ENCODE data around the gene SUMO4. TPM values are rescaled to one million over a fixed set of nuclear protein-coding genes. Genes with fewer than 3 reads are reported as not detected.

The SUMO4 gene
- total RNA-seq, 1 experiment from 2014 or later: 1.2 TPM

GRCh38 chr6:149395185-149395584, 4.9 kb upstream of the SUMO4 start:
- Mint-ChIP-seq H3K27ac (peak overlapping the region; percentile 36), H3K4me1 (peaks cover 8% of the 10 kb centered on the region; the same call in 1 of the 2 replicates), H3K4me3 (no peak overlapping the region), H3K27me3 (ENCODE audit: low read depth) (no peaks in the 10 kb centered on the region), H3K36me3 (peaks cover 17% of the 10 kb centered on the region), H3K9me3 (no peaks in the 10 kb centered on the region)
- ChIA-PET POLR2A (no interaction called here), CTCF (interaction anchor here (1.3 to 2.2 kb wide), 2 partner anchors 37 to 205 kb away, joined by 3 to 7 read pairs; no protein-coding TSS in a partner anchor)
- DNase-seq (ENCODE audit: low spot score) (no peak), ATAC-seq (no peak)
- no peak for TF ChIP-seq TEAD4 (CRISPR knock-in tag; IDR thresholded peaks at IDR 0.05)
- TF ChIP-seq PREB (CRISPR knock-in tag; IDR thresholded peaks at IDR 0.05; ENCODE audit: borderline replicate concordance): no peak
- TF ChIP-seq, protein P1, sequence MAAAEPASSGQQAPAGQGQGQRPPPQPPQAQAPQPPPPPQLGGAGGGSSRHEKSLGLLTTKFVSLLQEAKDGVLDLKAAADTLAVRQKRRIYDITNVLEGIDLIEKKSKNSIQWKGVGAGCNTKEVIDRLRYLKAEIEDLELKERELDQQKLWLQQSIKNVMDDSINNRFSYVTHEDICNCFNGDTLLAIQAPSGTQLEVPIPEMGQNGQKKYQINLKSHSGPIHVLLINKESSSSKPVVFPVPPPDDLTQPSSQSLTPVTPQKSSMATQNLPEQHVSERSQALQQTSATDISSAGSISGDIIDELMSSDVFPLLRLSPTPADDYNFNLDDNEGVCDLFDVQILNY (CRISPR knock-in tag; IDR thresholded peaks at IDR 0.05): no peak
- TF ChIP-seq ATF2 (CRISPR knock-in tag; IDR thresholded peaks at IDR 0.05; ENCODE audit: borderline replicate concordance, low read depth): no peak
- no peak for TF ChIP-seq ZNF219 (CRISPR knock-in tag; IDR thresholded peaks at IDR 0.05; ENCODE audit: borderline replicate concordance)
- no peak for TF ChIP-seq ZBTB21 (CRISPR knock-in tag; IDR thresholded peaks at IDR 0.05; ENCODE audit: borderline replicate concordance)
- no peak for TF ChIP-seq AR (CRISPR knock-in tag; IDR thresholded peaks at IDR 0.05)
- no peak for TF ChIP-seq SMAD3 (CRISPR knock-in tag; IDR thresholded peaks at IDR 0.05; ENCODE audit: borderline replicate concordance)
- TF ChIP-seq HMGXB4 (CRISPR knock-in tag; IDR thresholded peaks at IDR 0.05): no peak
- TF ChIP-seq NFYB (CRISPR knock-in tag; conservative IDR thresholded peaks at IDR 0.05; ENCODE audit: low read depth): no peak
- no peak for TF ChIP-seq RELA (CRISPR knock-in tag; IDR thresholded peaks at IDR 0.05; ENCODE audit: borderline replicate concordance)
- no peak for TF ChIP-seq JUN (CRISPR knock-in tag; IDR thresholded peaks at IDR 0.05)
- TF ChIP-seq SMAD4 (CRISPR knock-in tag; IDR thresholded peaks at IDR 0.05): no peak
- TF ChIP-seq HMGA2 (CRISPR knock-in tag; IDR thresholded peaks at IDR 0.05): no peak

DNA sequence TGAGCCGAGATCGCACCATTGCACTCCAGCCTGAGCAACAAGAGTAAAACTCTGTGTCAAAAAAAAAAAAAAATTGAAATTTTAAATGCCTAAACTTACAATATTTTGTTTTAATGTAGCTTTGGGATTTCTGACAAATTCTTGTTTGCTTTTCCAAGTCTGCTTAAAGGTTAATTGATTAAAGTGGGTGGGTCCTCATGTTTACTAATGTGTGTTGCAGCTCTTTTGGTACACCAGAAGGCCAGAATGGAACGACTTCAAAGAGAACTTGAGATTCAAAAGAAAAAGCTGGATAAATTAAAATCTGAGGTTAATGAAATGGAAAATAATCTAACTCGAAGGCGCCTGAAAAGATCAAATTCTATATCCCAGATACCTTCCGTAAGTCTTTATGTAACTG, 2.7 kb upstream of the SUMO4 start:
- Mint-ChIP-seq H3K27ac (no peak overlapping the region), H3K27me3 (ENCODE audit: low read depth) (no peaks in the 10 kb centered on the region), H3K4me3 (no peak overlapping the region), H3K4me1 (peaks cover 8% of the 10 kb centered on the region; the same call in 1 of the 2 replicates), H3K36me3 (peaks cover 29% of the 10 kb centered on the region), H3K9me3 (no peaks in the 10 kb centered on the region)
- no peak for DNase-seq (ENCODE audit: low spot score)
- CTCF ChIA-PET: interaction anchor here (1.1 kb wide), 1 partner anchor 35 kb away, joined by 3 read pairs; no protein-coding TSS in a partner anchor
- POLR2A ChIA-PET: interaction anchor here (0.6 kb wide), 1 partner anchor 1086 kb away, joined by 5 read pairs; no protein-coding TSS in a partner anchor
- ATAC-seq: no peak
- TF ChIP-seq, protein P2, sequence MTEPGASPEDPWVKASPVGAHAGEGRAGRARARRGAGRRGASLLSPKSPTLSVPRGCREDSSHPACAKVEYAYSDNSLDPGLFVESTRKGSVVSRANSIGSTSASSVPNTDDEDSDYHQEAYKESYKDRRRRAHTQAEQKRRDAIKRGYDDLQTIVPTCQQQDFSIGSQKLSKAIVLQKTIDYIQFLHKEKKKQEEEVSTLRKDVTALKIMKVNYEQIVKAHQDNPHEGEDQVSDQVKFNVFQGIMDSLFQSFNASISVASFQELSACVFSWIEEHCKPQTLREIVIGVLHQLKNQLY (CRISPR knock-in tag; IDR thresholded peaks at IDR 0.05): no peak
- TF ChIP-seq, protein P3, sequence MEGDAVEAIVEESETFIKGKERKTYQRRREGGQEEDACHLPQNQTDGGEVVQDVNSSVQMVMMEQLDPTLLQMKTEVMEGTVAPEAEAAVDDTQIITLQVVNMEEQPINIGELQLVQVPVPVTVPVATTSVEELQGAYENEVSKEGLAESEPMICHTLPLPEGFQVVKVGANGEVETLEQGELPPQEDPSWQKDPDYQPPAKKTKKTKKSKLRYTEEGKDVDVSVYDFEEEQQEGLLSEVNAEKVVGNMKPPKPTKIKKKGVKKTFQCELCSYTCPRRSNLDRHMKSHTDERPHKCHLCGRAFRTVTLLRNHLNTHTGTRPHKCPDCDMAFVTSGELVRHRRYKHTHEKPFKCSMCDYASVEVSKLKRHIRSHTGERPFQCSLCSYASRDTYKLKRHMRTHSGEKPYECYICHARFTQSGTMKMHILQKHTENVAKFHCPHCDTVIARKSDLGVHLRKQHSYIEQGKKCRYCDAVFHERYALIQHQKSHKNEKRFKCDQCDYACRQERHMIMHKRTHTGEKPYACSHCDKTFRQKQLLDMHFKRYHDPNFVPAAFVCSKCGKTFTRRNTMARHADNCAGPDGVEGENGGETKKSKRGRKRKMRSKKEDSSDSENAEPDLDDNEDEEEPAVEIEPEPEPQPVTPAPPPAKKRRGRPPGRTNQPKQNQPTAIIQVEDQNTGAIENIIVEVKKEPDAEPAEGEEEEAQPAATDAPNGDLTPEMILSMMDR (IDR thresholded peaks at IDR 0.05): no peak
- no peak for TF ChIP-seq EMX1 (CRISPR knock-in tag; IDR thresholded peaks at IDR 0.05)
- no peak for TF ChIP-seq FOXK1 (CRISPR knock-in tag; IDR thresholded peaks at IDR 0.05)
- TF ChIP-seq ZNF317 (CRISPR knock-in tag; IDR thresholded peaks at IDR 0.05; ENCODE audit: borderline replicate concordance, low read depth): no peak
- TF ChIP-seq, protein P4, sequence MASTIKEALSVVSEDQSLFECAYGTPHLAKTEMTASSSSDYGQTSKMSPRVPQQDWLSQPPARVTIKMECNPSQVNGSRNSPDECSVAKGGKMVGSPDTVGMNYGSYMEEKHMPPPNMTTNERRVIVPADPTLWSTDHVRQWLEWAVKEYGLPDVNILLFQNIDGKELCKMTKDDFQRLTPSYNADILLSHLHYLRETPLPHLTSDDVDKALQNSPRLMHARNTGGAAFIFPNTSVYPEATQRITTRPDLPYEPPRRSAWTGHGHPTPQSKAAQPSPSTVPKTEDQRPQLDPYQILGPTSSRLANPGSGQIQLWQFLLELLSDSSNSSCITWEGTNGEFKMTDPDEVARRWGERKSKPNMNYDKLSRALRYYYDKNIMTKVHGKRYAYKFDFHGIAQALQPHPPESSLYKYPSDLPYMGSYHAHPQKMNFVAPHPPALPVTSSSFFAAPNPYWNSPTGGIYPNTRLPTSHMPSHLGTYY (CRISPR knock-in tag; IDR thresholded peaks at IDR 0.05): no peak
- TF ChIP-seq, protein P5, sequence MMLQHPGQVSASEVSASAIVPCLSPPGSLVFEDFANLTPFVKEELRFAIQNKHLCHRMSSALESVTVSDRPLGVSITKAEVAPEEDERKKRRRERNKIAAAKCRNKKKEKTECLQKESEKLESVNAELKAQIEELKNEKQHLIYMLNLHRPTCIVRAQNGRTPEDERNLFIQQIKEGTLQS (CRISPR knock-in tag; conservative IDR thresholded peaks at IDR 0.05): no peak
- TF ChIP-seq TP53 (CRISPR knock-in tag; IDR thresholded peaks at IDR 0.05): no peak
